B cell (primary cell): ENCODE results near the gene SDHAF2. TPM values are rescaled to one million over a fixed set of nuclear protein-coding genes. Genes with fewer than 3 reads are reported as not detected.

Experiments used
- ATAC-seq: fragments of 200-7000 bp; cut with Tn5 transposase; one replicate; pipeline ENCODE4 v1.10.0; 2021; ENCODE audit warnings: low read depth, mild to moderate bottlenecking, moderate number of reproducible peaks, moderate library complexity
- CTCF ChIA-PET: fragments of 350-600 bp; sonication (Branson Sonifier 250); formaldehyde crosslinking; loops from one replicate; lab custom pipeline; 2021; ENCODE audit warnings: antibody characterized with exemption, inconsistent platforms; lab: Charles Lee
- POLR2A ChIA-PET: fragments of 350-600 bp; sonication (Branson Sonifier 250); formaldehyde crosslinking; loops from one replicate; lab custom pipeline; 2021; ENCODE audit warnings: antibody characterized with exemption; lab: Charles Lee
- DNase-seq: peaks from one replicate; pipeline ENCODE4 v3.0.0; 2013
- H2AFZ ChIP-seq: 2 replicates; pipeline ENCODE4 v1.6.1; 2012; ENCODE audit warnings: mild to moderate bottlenecking, low read depth, low read length; ENCODE audit not compliant: insufficient read depth, poor library complexity, severe bottlenecking
- H3K27ac ChIP-seq, 2 donors: 1 replicate in 1 of 2; 2 replicates in 1 of 2; pipeline ENCODE4 v1.5.1; 2012 to 2013; ENCODE audit warnings: low read length in 2 of 2, mild to moderate bottlenecking in 2 of 2, moderate library complexity in 1 of 2
- H3K27me3 ChIP-seq, 4 experiments: fragments of 200-600 bp in 1 of 4; sonication (generic) in 1 of 4; replicated peaks in 1 of 4; 1 replicate in 2 of 4; 2 replicates in 2 of 4; pipeline versions ENCODE4 v1.6.1 to v1.7.0; 2013 to 2016; ENCODE audit warnings: low read length in 3 of 4, mild to moderate bottlenecking in 2 of 4, mixed read lengths in 1 of 4, moderate library complexity in 1 of 4; ENCODE audit not compliant: insufficient read depth in 4 of 4, control insufficient read depth in 3 of 4; ENCODE audit errors: control extremely low read depth in 1 of 4
- H3K36me3 ChIP-seq, 2 experiments: replicated peaks in 1 of 2; 1 replicate in 1 of 2; 2 replicates in 1 of 2; pipeline versions ENCODE4 v1.6.1 to v1.7.1; 2013; ENCODE audit warnings: low read length in 1 of 2; ENCODE audit not compliant: insufficient read depth in 2 of 2, control insufficient read depth in 1 of 2; ENCODE audit errors: control extremely low read depth in 1 of 2, extremely low read depth in 1 of 2
- H3K4me1 ChIP-seq, 2 donors: fragments of 200-600 bp in 1 of 2; sonication (generic) in 1 of 2; 1 replicate in 1 of 2; 2 replicates in 1 of 2; pipeline versions ENCODE4 v1.5.1 to v1.6.1; 2013 to 2017; ENCODE audit warnings: low read length in 2 of 2; ENCODE audit not compliant: control insufficient read depth in 2 of 2, insufficient read depth in 2 of 2
- H3K4me2 ChIP-seq: replicated peaks from 2 replicates; pipeline ENCODE3; 2012; ENCODE audit warnings: mild to moderate bottlenecking, low read depth, low read length; ENCODE audit not compliant: poor library complexity, severe bottlenecking
- H3K4me3 ChIP-seq, 5 experiments: fragments of 200-600 bp in 1 of 5; sonication (generic) in 1 of 5; 1 replicate in 3 of 5; 2 replicates in 2 of 5; pipeline versions ENCODE4 v1.5.1 to v1.7.0; 2011 to 2016; ENCODE audit warnings: low read length in 4 of 5, mild to moderate bottlenecking in 4 of 5, low read depth in 2 of 5, control low read depth in 1 of 5, moderate library complexity in 1 of 5; ENCODE audit not compliant: insufficient read depth in 1 of 5; ENCODE audit errors: control extremely low read depth in 1 of 5, extremely low read depth in 1 of 5
- H3K79me2 ChIP-seq: fragments of 200-600 bp; sonication (generic); one replicate; pipeline ENCODE4 v1.6.0; 2016; ENCODE audit warnings: low read length; ENCODE audit not compliant: control insufficient read depth, insufficient read depth
- H3K9ac ChIP-seq: fragments of 200-600 bp; sonication (generic); 2 replicates; pipeline ENCODE4 v1.6.1; 2017; ENCODE audit warnings: mild to moderate bottlenecking, low read length, moderate library complexity
- H3K9me3 ChIP-seq, 3 donors: one replicate each; pipeline versions ENCODE4 v1.6.1 to v1.7.1; 2013; ENCODE audit warnings: low read length in 2 of 3; ENCODE audit not compliant: control insufficient read depth in 2 of 3, insufficient read depth in 1 of 3; ENCODE audit errors: control extremely low read depth in 1 of 3
- H4K20me1 ChIP-seq: 2 replicates; pipeline ENCODE4 v1.6.0; 2012; ENCODE audit warnings: mild to moderate bottlenecking, low read length; ENCODE audit not compliant: insufficient read depth, control insufficient read depth, poor library complexity, severe bottlenecking
- H3K27ac Mint-ChIP-seq: one replicate; pipeline ENCODE4 v1.8.0; 2021; ENCODE audit warnings: mixed read lengths
- H3K27me3 Mint-ChIP-seq: one replicate; pipeline ENCODE4 v1.8.0; 2021; ENCODE audit warnings: mixed read lengths
- H3K4me1 Mint-ChIP-seq: one replicate; pipeline ENCODE4 v1.8.0; 2021; ENCODE audit warnings: mixed read lengths
- H3K4me3 Mint-ChIP-seq: one replicate; pipeline ENCODE4 v1.8.0; 2021; ENCODE audit warnings: mixed read lengths
- H3K9me3 Mint-ChIP-seq: one replicate; pipeline ENCODE4 v1.8.0; 2022; ENCODE audit warnings: mixed read lengths; ENCODE audit not compliant: insufficient read depth
- CTCF ChIP-seq: fragments of 200-600 bp; IDR thresholded peaks from one replicate; pipeline ENCODE4 v1.8.0; 2022; ENCODE audit warnings: antibody characterized with exemption, mild to moderate bottlenecking
- EZH2 ChIP-seq: IDR thresholded peaks from 2 replicates; pipeline ENCODE4 v1.6.1; 2012; ENCODE audit warnings: borderline replicate concordance, low read depth, mild to moderate bottlenecking, moderate library complexity, low read length; ENCODE audit not compliant: insufficient read depth, poor library complexity, severe bottlenecking
- WGBS: methylation state at CpG from one replicate; pipeline ENCODE4 v1.1.5; 2013; ENCODE audit warnings: missing lambda C conversion rate; ENCODE audit not compliant: insufficient coverage; 5-methylcytosine and 5-hydroxymethylcytosine counted together
- intact Hi-C: fragments of 100-400 bp; cut with micrococcal nuclease; formaldehyde crosslinking; loops from one replicate; pipeline ENCODE4 v1.10.0; 2022
- polyA plus RNA-seq: library from polyadenylated mRNA; depleted of rRNA; stranded (reverse); fragments of >200 nt; gene quantifications from 2 replicates; pipeline ENCODE4 v1.2.3, GENCODE V29; 2012
- total RNA-seq, 2 donors: library from RNA; stranded (reverse); fragments of 120-200 nt in 1 of 2; gene quantifications; 1 replicate in 1 of 2; 2 replicates in 1 of 2; pipeline versions ENCODE4 v1.2.3 to v1.2.4, GENCODE V29; 2013 to 2022

The SDHAF2 gene
- total and polyA plus RNA-seq, 2 donors (not counting 1 experiment from before 2014, with no cell fraction given) = 48.9 to 60.8 TPM

GRCh38 chr11:61476371-61476770 is 46.4 kb downstream of the SDHAF2 start:
- H3K36me3 ChIP-seq = peaks cover 0 to 4% of the 10 kb centered on the region in 2 experiments
- TF ChIP-seq EZH2 (no peak), CTCF (no peak)
- ChIA-PET POLR2A (no interaction called here), CTCF (interaction anchor here (0.7 to 6.9 kb wide), 10 partner anchors 7 to 257 kb away, joined by 3 to 62 read pairs (median 8); no protein-coding TSS in a partner anchor)
- H2AFZ ChIP-seq = no peak overlapping the region
- no peak overlapping the region for H3K4me2 ChIP-seq
- Mint-ChIP-seq H3K27ac (no peak overlapping the region), H3K9me3 (no peaks in the 10 kb centered on the region), H3K27me3 (peaks cover 5% of the 10 kb centered on the region), H3K4me3 (no peak overlapping the region), H3K4me1 (peaks cover 2% of the 10 kb centered on the region)
- DNase-seq (no peak), ATAC-seq (no peak)
- H3K27me3 ChIP-seq = peaks cover 0 to 10% (median 0%) of the 10 kb centered on the region in 4 experiments
- 100% methylated on average over 3 of the region's 3 CpGs for WGBS
- intact Hi-C loops = no loop called here
- no peaks in the 10 kb centered on the region for H3K9me3 ChIP-seq
- no peak overlapping the region for H3K27ac ChIP-seq
- no peaks in the 10 kb centered on the region for H4K20me1 ChIP-seq
- no peak overlapping the region for H3K4me3 ChIP-seq
- peaks cover 0 to 6% of the 10 kb centered on the region in 2 donors for H3K4me1 ChIP-seq
- no peaks in the 10 kb centered on the region for H3K79me2 ChIP-seq
- H3K9ac ChIP-seq = no peak overlapping the region

GRCh38 chr11:61477126-61477525 is 47.2 kb downstream of the SDHAF2 start:
- Histone ChIP-seq H3K27ac (no peak overlapping the region), H3K4me1 (peaks cover 0 to 6% of the 10 kb centered on the region in 2 donors), H3K4me3 (no peak overlapping the region), H3K4me2 (no peak overlapping the region), H3K27me3 (peaks cover 0 to 10% (median 0%) of the 10 kb centered on the region in 4 experiments), H3K79me2 (no peaks in the 10 kb centered on the region), H3K9ac (no peak overlapping the region), H2AFZ (no peak overlapping the region), H4K20me1 (no peaks in the 10 kb centered on the region), H3K9me3 (no peaks in the 10 kb centered on the region), H3K36me3 (peaks cover 0 to 4% of the 10 kb centered on the region in 2 experiments)
- TF ChIP-seq CTCF (no peak), EZH2 (no peak)
- intact Hi-C loops = loop anchor here (1.0 kb wide), 1 partner anchor 40 kb away; no protein-coding TSS in a partner anchor
- no peak overlapping the region for H3K27ac Mint-ChIP-seq
- H3K27me3 Mint-ChIP-seq = peaks cover 7% of the 10 kb centered on the region
- ATAC-seq (no peak), DNase-seq (no peak)
- 90% methylated on average over 8 of the region's 8 CpGs for WGBS
- peaks cover 2% of the 10 kb centered on the region for H3K4me1 Mint-ChIP-seq
- no peak overlapping the region for H3K4me3 Mint-ChIP-seq
- no peaks in the 10 kb centered on the region for H3K9me3 Mint-ChIP-seq
- ChIA-PET CTCF (interaction anchor here (0.7 to 6.9 kb wide), 9 partner anchors 8 to 256 kb away, joined by 3 to 62 read pairs (median 9); no protein-coding TSS in a partner anchor), POLR2A (no interaction called here)
